ENCODE data around the gene UST. TPM values are rescaled to one million over a fixed set of nuclear protein-coding genes. Genes with fewer than 3 reads are reported as not detected.

Gene UST
- total and polyA plus RNA-seq, 2 of the 8 experiments (the other 6 are each of a cell fraction or from before 2014, with no cell fraction given): 13.5 to 34.5 TPM

GRCh38 chr6:148827416-148828045 lies 80.7 kb downstream of the UST start:
- Histone ChIP-seq H4K91ac (replicated peaks; ENCODE audit: insufficient read length, low read length) (no peak overlapping the region), H3K23ac (ENCODE audit: insufficient read length) (no peak overlapping the region), H3K9ac (replicated peaks in 1 of 4; ENCODE audit: extremely low read depth in 1 of 4, low read depth in 3 of 4, low read length in 3 of 4) (no peak overlapping the region), H3K4ac (replicated peaks; ENCODE audit: insufficient read length, low read depth, low read length) (no peak overlapping the region), H2BK5ac (ENCODE audit: low read depth, low read length) (no peak overlapping the region), H2BK120ac (replicated peaks; ENCODE audit: low read depth, low read length) (no peak overlapping the region), H3K4me2 (ENCODE audit: insufficient read depth in 1 of 2, low read depth in 2 of 2, low read length in 2 of 2) (no peak overlapping the region), H3K18ac (ENCODE audit: extremely low read depth, low read length) (no peak overlapping the region), H2BK15ac (ENCODE audit: low read length) (no peak overlapping the region), H3K79me2 (ENCODE audit: control insufficient read depth in 1 of 2, insufficient read depth in 2 of 2, low read length in 2 of 2) (peaks cover 4 to 93% of the 10 kb centered on the region in 2 experiments; a peak in 3 of 4 replicates), H3K23me2 (ENCODE audit: low read depth, low read length) (peaks cover 2% of the 10 kb centered on the region; the same call in 1 of the 2 replicates), H4K8ac (ENCODE audit: extremely low read depth, insufficient read depth, low read length) (no peak overlapping the region), H3K4me1 (replicated peaks in 1 of 4; ENCODE audit: control insufficient read depth in 3 of 4, insufficient read depth in 4 of 4, low read length in 3 of 4) (peaks cover 0 to 4% (median 1%) of the 10 kb centered on the region in 4 experiments; a peak in 3 of 7 replicates), H2AFZ (ENCODE audit: low read length) (no peak overlapping the region), H3K27ac (ENCODE audit: low read depth, low read length) (no peak overlapping the region), H4K5ac (ENCODE audit: insufficient read length, low read depth, low read length) (no peak overlapping the region), H3K56ac (replicated peaks; ENCODE audit: insufficient read length, low read depth, low read length) (no peak overlapping the region), H2BK12ac (ENCODE audit: low read depth, low read length) (no peak overlapping the region), H3K79me1 (ENCODE audit: low read depth, low read length) (peaks cover 10% of the 10 kb centered on the region; the same call in 1 of the 2 replicates), H4K20me1 (replicated peaks in 1 of 2; ENCODE audit: control insufficient read depth in 1 of 2, insufficient read depth in 2 of 2, low read length in 2 of 2) (no peaks in the 10 kb centered on the region), H3K9me3 (ENCODE audit: insufficient read depth in 2 of 2, low read depth in 1 of 2, low read length in 1 of 2) (no peaks in the 10 kb centered on the region), H3K4me3 (ENCODE audit: extremely low read depth in 1 of 4, insufficient read depth in 2 of 4, low read depth in 3 of 4, low read length in 4 of 4) (no peak overlapping the region), H2AK5ac (ENCODE audit: low read depth, low read length) (no peak overlapping the region), H3K27me3 (replicated peaks in 1 of 4; ENCODE audit: control insufficient read depth in 3 of 4, extremely low read depth in 1 of 4, insufficient read depth in 3 of 4, low read length in 3 of 4) (no peaks in the 10 kb centered on the region), H3K36me3 (ENCODE audit: control insufficient read depth in 2 of 4, insufficient read depth in 4 of 4, low read length in 3 of 4) (no peaks in the 10 kb centered on the region), H3K14ac (ENCODE audit: insufficient read length) (no peak overlapping the region), H2BK20ac (ENCODE audit: low read length) (no peak overlapping the region)
- DNase-seq (ENCODE audit: low read depth in 1 of 2, low spot score in 2 of 2) (no peak), FAIRE-seq (no peak)
- ChIA-PET CTCF (ENCODE audit: partially characterized antibody) (interaction anchor here (0.7 to 0.9 kb wide), 3 partner anchors 10 to 255 kb away, joined by 3 read pairs; no protein-coding TSS in a partner anchor), POLR2A (ENCODE audit: partially characterized antibody) (no interaction called here)
- TF ChIP-seq HDAC2 (IDR thresholded peaks at IDR 0.05; ENCODE audit: borderline replicate concordance in 1 of 2, low read depth in 2 of 2, low read length in 2 of 2) (no peak), GTF2F1 (IDR thresholded peaks at IDR 0.05; ENCODE audit: borderline replicate concordance, low read depth, low read length) (no peak), EGR1 (IDR thresholded peaks at IDR 0.05; ENCODE audit: borderline replicate concordance, low read depth, low read length) (no peak), PHF8 (conservative IDR thresholded peaks at IDR 0.05; ENCODE audit: low read depth, low read length) (no peak), RNF2 (IDR thresholded peaks at IDR 0.05; ENCODE audit: borderline replicate concordance, low read depth, low read length, missing control alignments, poor library complexity, severe bottlenecking) (no peak), ASH2L (IDR thresholded peaks at IDR 0.05; ENCODE audit: low read length) (no peak), TAF1 (IDR thresholded peaks at IDR 0.05; ENCODE audit: low read depth, low read length) (no peak), RBBP5 (IDR thresholded peaks at IDR 0.05; ENCODE audit: borderline replicate concordance, low read depth, low read length) (no peak), POLR2A (IDR thresholded peaks at IDR 0.05; ENCODE audit: control extremely low read depth in 1 of 2, low read depth in 2 of 2, low read length in 2 of 2) (no peak), HDAC6 (IDR thresholded peaks at IDR 0.05; ENCODE audit: low read depth, low read length) (no peak)
- 93% methylated on average over 5 of the region's 5 CpGs; no CpG with 5 or more reads in 1 of the 2 experiments for WGBS, 2 experiments (ENCODE audit: extremely low coverage in 1 of 2, insufficient coverage in 1 of 2, insufficient read length in 1 of 2, insufficient replicate concordance in 2 of 2, low coverage in 1 of 2, low lambda C conversion rate in 2 of 2, missing lambda C conversion rate in 1 of 2)

All from H1 (cell line).